Urinary bladder (tissue), 4 donors: ENCODE measurements around the gene TPM2. TPM values are rescaled to one million over a fixed set of nuclear protein-coding genes. Genes with fewer than 3 reads are reported as not detected.
A peak's percentile ranks its signal among the peaks of the same experiment; 100 is the strongest.

ENCODE experiments used
- DNase-seq: peaks from one replicate; pipeline ENCODE4 v3.0.0-alpha.2; 2015; ENCODE audit errors: extremely low spot score
- H3K27ac ChIP-seq: one replicate; pipeline ENCODE4 v1.5.1; 2013; ENCODE audit warnings: low read depth, mild to moderate bottlenecking, moderate library complexity
- H3K36me3 ChIP-seq: one replicate; pipeline ENCODE4 v1.6.1; 2013; ENCODE audit warnings: mild to moderate bottlenecking, moderate library complexity; ENCODE audit not compliant: insufficient read depth
- H3K4me1 ChIP-seq: one replicate; pipeline ENCODE4 v1.6.1; 2013; ENCODE audit warnings: mild to moderate bottlenecking, moderate library complexity; ENCODE audit not compliant: insufficient read depth
- H3K4me3 ChIP-seq: one replicate; pipeline ENCODE4 v1.5.1; 2013; ENCODE audit warnings: low read depth, low read length
- WGBS: extraction: QIAGEN DNeasy Blood & Tissue Kit; methylation state at CpG from one replicate; pipeline ENCODE4 v1.1.7; 2013; 5-methylcytosine and 5-hydroxymethylcytosine counted together
- polyA plus RNA-seq: library from polyadenylated mRNA; stranded (reverse); fragments of 200-250 nt; gene quantifications from one replicate; pipeline ENCODE4 v1.2.3, GENCODE V29; 2013
- total RNA-seq: library from RNA; depleted of rRNA; stranded (reverse); fragments of >200 nt; gene quantifications from one replicate; pipeline ENCODE4 v1.2.3, GENCODE V29; 2014
- donor health status: healthy with polysubstance abuse.
- donor health status: healthy.

The TPM2 gene
- total and polyA plus RNA-seq, 2 donors = 907 to 7,869 TPM

DNA sequence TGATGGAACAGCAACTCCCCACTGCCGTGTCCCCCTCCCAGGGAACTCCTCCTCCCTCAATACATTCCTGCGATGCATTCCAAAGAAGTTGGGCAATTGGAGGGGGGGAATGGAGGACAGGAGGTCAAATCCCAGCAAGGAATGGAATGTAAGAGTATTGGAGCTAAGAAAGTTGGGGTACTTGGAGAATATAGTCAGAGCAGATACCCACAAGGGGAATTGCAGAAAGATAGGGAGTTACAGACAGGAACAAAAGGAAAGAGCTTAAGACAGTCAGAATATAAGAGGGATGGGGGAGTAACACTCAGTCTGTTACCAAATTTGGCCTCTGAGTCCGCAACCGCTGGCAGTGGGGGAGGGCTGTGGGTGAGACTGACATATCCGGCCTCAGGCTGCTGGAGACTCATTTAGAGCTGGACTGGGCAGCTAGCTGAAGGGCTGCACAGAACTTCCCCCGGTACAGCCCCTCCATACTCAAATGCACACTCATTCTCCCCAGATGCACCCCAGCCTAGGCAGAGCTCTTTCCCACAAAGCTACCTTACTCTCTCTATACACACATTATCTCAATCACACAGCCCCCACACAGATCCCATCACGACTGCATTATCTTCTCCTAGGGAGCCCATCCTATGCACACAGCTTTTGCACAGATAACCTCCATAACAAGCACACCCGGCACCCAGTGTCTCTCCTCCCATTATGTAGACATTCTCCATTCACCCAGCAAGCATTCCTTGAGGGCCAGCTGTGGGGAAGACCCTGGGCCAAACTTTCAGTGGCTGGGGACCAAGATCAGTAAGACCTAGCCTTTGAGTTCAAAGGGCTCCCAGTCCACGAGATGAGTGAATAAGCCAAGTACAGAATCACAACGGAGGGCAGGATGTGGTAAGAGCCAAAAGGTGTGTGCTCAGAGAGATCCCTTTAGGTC is 38.6 kb upstream of the TPM2 start:
- Histone ChIP-seq H3K36me3 (no peaks in the 10 kb centered on the region), H3K4me1 (peaks cover 4% of the 10 kb centered on the region), H3K4me3 (peak overlapping the region; percentile 1), H3K27ac (peak overlapping the region; percentile 42)
- 6% methylated on average over 10 of the region's 10 CpGs for WGBS
- DNase-seq = peak; percentile 37

DNA sequence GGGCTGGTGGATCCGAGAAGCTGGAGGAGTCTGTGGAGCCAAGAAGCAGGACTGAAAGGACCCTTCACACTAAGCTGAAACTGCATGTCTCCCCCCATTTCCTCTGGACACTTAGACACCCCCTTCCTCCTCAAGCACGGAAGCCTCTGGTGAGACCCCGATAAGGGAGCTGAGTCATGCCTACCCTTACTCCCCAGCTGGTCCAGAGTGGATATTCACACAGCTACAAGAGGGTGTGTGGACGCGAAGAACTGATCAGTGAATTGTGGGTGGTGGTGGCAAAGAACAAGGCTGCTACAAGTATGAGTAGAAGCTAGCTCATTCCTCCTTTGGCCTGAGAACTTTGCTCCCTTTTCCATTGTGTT is 37.9 kb upstream of the TPM2 start:
- WGBS = 15% methylated on average over 5 of the region's 5 CpGs
- Histone ChIP-seq H3K4me1 (peaks cover 4% of the 10 kb centered on the region), H3K4me3 (no peak overlapping the region), H3K27ac (peak overlapping the region; percentile 42), H3K36me3 (no peaks in the 10 kb centered on the region)
- no peak for DNase-seq

DNA sequence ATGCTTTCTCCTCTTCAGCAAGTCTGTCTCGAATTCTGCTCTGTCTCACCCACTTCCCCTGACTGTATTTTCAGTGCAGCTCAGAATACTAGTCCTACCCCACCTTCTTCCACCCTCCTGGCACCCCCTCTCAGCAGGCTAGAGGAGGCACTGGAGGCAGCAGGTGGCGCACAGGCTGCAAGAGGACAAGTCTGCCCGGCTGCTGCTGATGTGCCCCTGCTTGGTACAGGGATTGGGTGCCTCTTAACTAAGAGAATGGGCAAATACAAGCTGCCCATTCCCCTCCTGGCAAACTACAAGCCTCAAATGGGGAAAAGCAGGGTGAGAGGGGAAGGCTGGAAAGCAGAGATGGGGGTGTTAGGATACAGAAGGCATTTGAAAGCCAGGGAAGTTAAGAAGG is 37.2 kb upstream of the TPM2 start:
- Histone ChIP-seq H3K36me3 (no peaks in the 10 kb centered on the region), H3K4me1 (peaks cover 4% of the 10 kb centered on the region), H3K27ac (no peak overlapping the region), H3K4me3 (no peak overlapping the region)
- 38% methylated on average over 3 of the region's 3 CpGs for WGBS
- DNase-seq = no peak

DNA sequence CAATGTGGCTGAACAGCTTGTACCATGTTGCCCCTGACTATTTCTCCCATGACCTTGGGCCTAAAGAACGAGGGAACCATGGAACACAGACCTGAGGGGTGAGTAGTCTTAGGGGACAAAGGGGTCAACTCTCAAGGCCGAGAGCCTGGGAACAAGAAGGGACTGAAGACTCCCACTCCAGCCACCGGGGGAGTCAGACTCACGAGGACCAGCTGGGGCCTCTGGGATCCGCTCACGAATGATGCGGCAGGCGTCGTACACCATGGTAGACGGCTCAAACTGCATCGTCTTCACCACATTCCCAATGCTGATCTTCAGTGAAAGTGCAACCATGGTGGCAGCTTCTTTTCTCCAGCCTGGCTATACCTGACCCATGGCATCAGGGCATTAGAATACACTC is 35.6 kb upstream of the TPM2 start:
- no peaks in the 10 kb centered on the region for H3K36me3 ChIP-seq
- 91% methylated on average over 11 of the region's 11 CpGs for WGBS
- H3K27ac ChIP-seq = no peak overlapping the region
- H3K4me1 ChIP-seq = peaks cover 2% of the 10 kb centered on the region
- DNase-seq = no peak
- H3K4me3 ChIP-seq = no peak overlapping the region

DNA sequence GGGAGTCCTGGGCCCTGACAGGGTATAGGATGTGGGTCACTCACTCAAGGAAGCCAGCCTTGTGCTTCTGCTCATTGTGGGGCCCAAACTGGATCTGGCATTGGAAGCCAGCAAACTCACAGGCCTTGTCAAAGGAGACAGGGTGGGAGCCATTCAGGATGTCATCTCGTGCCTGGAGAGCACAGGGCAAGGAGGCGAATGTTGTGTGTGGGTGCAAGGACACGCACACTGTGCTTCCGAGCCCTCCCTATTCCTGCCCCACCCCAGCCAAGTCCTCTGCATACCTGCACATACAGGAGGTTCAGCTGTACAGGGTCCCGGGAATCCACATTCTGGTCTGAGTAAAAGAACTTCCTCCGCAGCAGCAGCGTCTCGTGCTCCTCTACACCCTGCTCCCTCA is 34.2 kb upstream of the TPM2 start:
- Histone ChIP-seq H3K4me1 (no peaks in the 10 kb centered on the region), H3K36me3 (peaks cover under 1% of the 10 kb centered on the region), H3K27ac (no peak overlapping the region), H3K4me3 (no peak overlapping the region)
- WGBS = 95% methylated on average over 8 of the region's 8 CpGs
- DNase-seq = no peak

DNA sequence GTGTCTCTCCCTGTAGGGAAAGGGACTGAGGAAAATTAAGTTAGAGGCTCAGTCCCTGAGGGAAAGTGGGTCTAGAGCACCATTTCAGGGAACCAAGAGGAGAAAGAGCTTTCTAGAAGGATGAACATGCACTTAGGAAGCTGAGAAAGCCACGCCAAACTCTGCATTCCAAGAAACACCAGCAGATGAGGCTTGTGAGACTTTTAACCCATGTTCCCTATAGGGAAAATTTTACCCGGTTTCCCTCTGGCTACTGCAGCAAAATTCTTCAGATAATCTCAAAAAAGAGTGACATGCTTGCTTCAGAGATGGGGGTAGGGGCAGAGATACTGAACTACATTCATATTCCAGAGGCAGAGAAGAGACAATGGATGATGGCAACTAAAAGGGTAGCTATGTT is 33.7 kb upstream of the TPM2 start:
- 85% methylated on average over 2 of the region's 2 CpGs for WGBS
- no peak overlapping the region for H3K27ac ChIP-seq
- H3K4me1 ChIP-seq = no peaks in the 10 kb centered on the region
- H3K36me3 ChIP-seq = peaks cover 4% of the 10 kb centered on the region
- no peak overlapping the region for H3K4me3 ChIP-seq
- no peak for DNase-seq

DNA sequence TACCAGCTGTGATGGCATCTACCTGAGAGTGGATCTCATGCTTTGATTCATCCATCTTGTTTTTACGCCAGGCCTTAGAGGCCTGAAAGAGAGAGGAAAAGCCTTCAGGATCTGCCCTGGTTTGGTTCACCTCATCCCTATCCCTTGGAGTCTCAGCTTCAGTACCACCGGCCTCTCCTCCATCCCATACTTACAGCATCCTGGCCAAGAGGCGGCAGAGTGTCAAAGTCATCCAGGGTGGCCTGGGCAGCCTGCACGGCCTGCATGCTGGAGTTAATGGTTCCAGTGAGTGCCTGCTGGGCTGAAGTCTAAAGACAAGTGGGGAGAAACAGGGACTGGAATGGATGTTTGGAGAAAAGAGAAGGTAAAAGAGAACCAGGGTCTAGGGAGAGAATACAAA is 29.8 kb upstream of the TPM2 start:
- WGBS = 92% methylated on average over 4 of the region's 4 CpGs
- no peak overlapping the region for H3K27ac ChIP-seq
- DNase-seq = no peak
- H3K4me1 ChIP-seq = no peaks in the 10 kb centered on the region
- peaks cover 6% of the 10 kb centered on the region for H3K36me3 ChIP-seq
- no peak overlapping the region for H3K4me3 ChIP-seq

DNA sequence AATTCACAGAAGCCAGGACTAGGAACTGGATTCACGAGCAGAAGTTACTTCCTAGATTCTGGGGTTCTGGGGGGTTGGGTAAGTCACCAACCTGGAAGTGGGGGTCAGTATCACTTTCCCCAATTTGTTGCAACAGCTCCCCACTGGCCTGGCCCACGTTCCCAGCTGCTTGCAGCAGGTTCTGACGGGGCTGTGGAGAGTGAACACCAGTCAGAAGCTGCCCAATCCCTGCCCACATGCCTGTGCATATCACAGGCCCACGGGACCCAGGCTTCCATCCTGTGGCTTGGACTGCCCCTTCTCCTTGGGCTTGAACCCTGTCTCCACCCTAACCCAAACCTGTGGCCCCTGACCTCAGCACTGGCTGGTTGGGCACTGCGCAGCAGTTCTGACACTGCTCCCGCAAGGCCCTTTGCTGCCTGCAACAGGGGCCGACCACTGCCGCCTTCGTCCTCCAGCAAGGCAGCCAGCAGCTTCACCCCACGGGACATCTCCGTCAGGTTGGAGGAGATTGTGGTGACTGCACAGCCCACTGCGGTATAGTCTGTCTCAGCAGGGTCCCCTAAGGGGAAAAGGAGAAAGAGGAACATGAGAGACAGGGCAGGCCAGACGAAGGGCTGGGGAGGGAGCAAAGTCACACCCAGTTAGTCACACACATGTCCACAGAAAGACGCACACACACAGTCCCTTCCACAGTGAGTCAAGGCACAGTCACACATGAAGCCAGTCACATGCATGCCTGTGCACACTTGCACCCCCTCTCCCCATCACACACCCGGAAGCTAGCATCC is 29.2 kb upstream of the TPM2 start:
- Histone ChIP-seq H3K4me3 (no peak overlapping the region), H3K4me1 (no peaks in the 10 kb centered on the region), H3K27ac (no peak overlapping the region), H3K36me3 (peaks cover 10% of the 10 kb centered on the region)
- 86% methylated on average over 15 of the region's 15 CpGs for WGBS
- no peak for DNase-seq

DNA sequence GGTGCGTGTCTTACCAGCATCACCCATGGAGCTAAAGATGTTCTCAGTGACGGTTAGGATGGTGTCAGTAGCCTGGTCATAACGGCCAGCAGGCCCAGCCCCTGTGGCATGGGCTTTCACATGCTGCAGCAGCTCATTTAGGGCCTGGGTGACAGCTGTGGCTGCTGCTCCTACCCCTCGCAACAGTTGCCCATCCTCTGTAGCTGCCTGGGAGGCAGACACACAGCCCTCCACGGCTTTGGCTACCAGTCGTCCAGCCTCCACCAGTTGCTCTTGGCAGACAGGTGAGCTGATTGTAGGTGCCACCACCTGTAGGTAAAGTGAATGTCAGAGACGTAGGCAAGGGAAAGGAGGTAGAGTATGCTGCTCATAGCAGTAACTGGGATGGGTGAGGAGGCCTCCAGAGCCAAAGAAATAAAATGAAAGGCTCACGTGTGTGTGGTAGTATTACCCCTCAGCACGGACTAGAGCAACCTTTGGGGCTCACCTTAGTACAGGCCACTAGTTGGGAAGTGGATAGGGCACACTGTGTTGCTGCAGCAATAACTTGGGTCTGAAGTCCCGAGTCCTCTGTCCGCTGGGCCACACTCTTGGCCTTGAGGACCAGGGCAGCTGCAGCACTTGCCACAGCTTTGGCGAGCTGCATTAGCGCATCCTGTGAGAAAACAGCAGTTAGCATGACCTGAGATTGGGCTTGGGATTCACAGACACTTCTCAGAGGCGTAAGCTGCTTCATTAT is 27.6 kb upstream of the TPM2 start:
- 89% methylated on average over 14 of the region's 14 CpGs for WGBS
- H3K4me3 ChIP-seq = no peak overlapping the region
- no peaks in the 10 kb centered on the region for H3K4me1 ChIP-seq
- peaks cover 20% of the 10 kb centered on the region for H3K36me3 ChIP-seq
- no peak overlapping the region for H3K27ac ChIP-seq
- DNase-seq = no peak

DNA sequence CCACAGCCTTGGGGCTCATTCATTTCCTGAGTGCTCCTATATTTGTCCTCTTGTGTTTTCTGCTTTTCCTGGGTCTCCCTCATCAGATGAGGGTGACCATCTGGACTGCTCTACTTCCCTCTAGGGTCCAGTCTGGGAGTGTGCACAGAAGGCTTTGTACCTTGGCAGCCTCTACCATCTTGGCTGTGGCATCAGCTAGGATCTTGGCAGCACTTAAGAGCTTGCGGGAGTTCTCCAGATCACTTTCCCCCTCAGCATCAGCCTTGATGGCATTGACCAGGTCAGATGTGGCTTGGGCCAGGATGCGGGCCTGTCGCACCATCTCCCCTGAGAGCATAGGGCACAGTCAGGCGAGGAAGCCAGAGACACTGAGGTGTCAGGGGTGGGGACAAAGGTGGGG is 26.5 kb upstream of the TPM2 start:
- WGBS = 81% methylated on average over 4 of the region's 4 CpGs
- H3K27ac ChIP-seq = no peak overlapping the region
- no peaks in the 10 kb centered on the region for H3K4me1 ChIP-seq

DNA sequence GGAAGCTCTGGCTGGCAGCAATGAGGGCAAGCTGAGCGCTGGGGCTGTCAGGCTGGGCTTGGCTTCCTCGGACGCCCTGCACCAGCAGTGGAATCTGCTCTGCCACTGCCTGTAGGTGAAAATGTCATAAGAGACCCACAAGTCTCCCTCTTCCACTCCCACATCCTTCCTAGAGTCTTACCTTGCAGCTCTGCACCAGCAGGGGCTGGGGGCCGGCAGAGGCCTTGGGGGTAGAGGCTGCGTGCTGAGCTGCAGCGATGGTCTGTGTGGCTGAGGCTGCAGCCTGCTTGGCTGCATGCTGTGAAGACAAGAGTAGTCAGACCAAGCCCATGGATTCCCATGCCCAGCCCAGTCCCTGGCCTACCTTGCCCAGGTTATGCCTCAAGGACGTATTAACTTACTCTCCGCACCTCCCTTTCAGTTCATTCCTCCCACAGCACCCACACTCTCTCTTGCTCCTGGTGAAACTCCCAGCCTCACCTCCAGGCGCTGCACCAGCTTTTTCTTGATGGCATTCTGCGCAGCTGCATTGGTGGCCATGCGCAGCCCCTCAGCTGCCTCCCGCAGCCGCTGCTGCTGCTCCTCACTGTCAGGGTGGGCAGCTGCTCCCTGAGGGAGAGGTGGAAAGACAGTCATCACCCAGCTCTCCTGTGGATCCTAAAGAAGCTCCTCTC is 25.0 kb upstream of the TPM2 start:
- H3K27ac ChIP-seq = no peak overlapping the region
- H3K4me1 ChIP-seq = no peaks in the 10 kb centered on the region
- 91% methylated on average over 13 of the region's 13 CpGs for WGBS
- no peak overlapping the region for H3K4me3 ChIP-seq
- DNase-seq = no peak
- peaks cover 23% of the 10 kb centered on the region for H3K36me3 ChIP-seq

More for the DNA sequence above, 26.5 kb upstream of the TPM2 start:
- peaks cover 23% of the 10 kb centered on the region for H3K36me3 ChIP-seq
- no peak overlapping the region for H3K4me3 ChIP-seq
- DNase-seq = no peak

DNA sequence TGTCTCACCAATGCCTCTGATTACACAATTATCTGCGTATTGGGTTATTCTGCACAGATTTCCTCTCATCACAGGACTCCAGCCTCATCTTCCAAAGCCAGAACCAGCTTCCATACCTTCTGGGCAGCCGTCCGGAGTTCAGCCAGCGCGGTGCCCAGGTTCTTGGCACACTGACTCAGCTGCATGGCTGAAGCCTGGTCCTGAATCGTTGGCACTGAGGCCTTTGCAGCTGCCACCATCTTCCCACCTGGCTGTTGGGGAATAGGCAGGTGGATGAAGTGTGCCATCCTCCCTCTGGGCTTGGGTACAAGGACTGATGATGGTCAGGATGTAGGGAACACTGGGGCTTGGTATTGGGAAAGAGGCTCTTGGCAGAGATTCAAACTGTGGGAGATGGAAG is 24.4 kb upstream of the TPM2 start:
- H3K4me1 ChIP-seq = no peaks in the 10 kb centered on the region
- WGBS = 92% methylated on average over 6 of the region's 6 CpGs
- peaks cover 23% of the 10 kb centered on the region for H3K36me3 ChIP-seq
- DNase-seq = no peak
- no peak overlapping the region for H3K4me3 ChIP-seq
- no peak overlapping the region for H3K27ac ChIP-seq

DNA sequence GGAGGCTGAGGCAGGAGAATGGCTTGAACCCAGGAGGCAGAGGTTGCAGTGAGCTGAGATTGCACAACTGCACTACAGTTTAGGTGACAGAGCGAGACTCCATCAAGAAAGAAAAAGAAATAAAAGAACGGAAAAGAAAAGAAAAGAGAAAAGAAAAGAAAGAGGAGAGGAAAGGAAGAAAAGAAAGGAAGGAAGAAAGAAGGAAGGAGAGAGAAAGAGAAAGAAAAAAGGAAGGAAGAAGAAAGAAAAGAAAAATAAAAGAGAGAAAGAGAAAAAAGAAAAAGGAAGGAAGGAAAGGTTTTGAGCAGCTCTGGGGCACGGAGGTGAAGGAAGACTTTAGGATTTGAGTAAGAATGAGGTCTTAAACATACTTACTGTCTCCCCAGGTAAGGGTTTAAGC is 23.9 kb upstream of the TPM2 start:
- no peak overlapping the region for H3K4me3 ChIP-seq
- 88% methylated on average over 3 of the region's 3 CpGs for WGBS
- H3K27ac ChIP-seq = no peak overlapping the region
- no peak for DNase-seq
- peaks cover 19% of the 10 kb centered on the region for H3K36me3 ChIP-seq
- no peaks in the 10 kb centered on the region for H3K4me1 ChIP-seq
